HG03139 (cell line): ENCODE results near the gene HEPH.
"Not testable (repeated sequence)": the region's sequence is repeated elsewhere in the genome, so short reads cannot be mapped to it uniquely, and the experiment has no call there.

Experiments used
- ATAC-seq: cut with Tn5 transposase; IDR thresholded peaks from one replicate; pipeline ENCODE4 v1.9.1; 2021; ENCODE audit not compliant: unreplicated experiment

HEPH gene

DNA sequence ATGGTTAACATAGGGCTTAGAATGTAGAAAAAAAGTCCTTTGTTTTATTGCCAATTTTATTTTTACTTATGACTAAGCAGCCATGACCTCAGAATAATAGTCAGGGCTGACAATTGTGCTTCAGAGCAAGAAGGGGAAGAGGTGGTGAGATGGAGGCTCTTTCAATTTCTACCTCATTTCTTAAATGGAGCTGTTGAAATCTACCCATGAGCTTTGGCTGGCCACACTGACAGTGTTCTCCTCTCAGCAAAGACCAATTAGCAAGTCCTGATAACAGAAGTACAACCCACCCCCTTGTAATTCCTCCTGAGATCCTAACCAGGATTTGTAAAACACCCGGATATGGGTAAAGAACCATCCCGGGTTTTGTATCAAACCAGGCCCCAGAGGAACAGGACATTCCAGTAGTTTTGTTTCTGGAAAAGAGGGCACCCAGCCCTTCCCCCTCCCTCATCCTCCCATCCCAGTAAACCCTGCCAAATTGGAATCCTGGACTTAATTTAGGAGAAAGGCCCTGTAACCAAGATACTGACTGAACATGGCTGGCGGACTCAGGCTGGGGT is at the start of gene HEPH:
Gene HEPH, plus strand, starts transcription at position 399 of the 563 bp plus-strand sequence. CDS start 6,324 bp downstream, outside the sequence.
- ATAC-seq = peak; percentile 60

DNA sequence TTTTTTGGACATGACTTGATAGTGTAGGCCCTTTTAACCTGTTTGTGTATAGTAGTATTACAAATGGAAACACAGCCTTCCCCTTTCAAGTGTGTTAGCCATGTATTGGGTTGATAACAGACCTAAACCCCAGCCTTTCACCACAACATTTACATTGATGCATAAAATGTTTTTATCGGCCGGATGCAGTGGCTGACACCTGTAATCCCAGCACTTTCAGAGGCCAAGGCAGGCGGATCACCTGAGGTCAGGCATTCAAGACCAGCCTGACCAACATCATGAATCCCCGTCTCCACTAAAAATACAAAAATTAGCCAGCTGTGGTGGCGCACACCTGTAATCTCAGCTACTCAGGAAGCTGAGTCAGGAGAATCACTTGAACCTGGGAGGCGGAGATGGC is 45.3 kb upstream of the HEPH start:
- not testable (repeated sequence) for ATAC-seq

- ATAC-seq = not testable (repeated sequence)
Observed at GRCh38 chrX:66121354-66121753, 42.7 kb upstream of the HEPH start.

DNA sequence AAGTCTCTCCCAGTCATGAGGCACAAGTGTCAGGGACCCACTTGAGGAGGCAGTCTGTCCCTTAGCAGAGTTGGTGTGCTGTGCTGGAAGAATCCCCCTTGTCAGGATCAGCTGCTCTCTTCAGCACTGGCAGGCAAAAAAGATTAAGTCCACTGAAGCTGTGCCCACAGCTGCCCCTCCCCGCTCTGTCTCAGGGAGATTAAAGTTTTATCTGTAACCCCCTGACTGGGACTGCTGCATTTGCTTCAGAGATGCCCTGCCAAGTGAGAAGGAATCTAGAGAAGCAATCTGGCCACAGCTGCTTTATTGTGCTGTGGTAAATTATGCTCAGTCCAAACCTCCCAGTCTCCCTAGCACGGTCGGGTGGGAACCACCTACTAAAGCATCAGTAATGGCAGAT is 37.4 kb upstream of the HEPH start:
- no peak for ATAC-seq

GRCh38 chrX:66130469-66130868 is 33.6 kb upstream of the HEPH start:
- ATAC-seq = no peak

GRCh38 chrX:66135284-66135683 is 28.8 kb upstream of the HEPH start:
- not testable (repeated sequence) for ATAC-seq

DNA sequence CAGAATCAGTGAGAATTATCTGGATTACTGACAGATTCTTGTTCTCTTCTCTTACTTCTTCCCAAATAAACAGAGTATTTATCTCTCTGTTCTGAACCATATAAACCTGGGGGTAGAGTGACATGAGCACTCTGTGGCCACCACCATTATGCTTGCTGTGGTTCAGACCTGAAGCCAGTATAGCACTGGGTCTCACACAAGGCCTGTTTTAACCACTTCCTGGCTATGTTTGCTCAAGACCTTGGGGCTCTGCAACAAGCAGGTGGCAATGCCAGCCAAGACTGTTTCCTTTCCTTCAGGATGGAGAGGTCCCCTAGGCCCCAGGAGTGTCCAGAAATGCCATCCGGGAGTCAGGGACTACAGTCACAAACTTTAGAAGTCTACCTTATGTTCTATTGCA is 21.7 kb upstream of the HEPH start:
- no peak for ATAC-seq

- no peak for ATAC-seq
Observed at GRCh38 chrX:66144258-66144657, 19.8 kb upstream of the HEPH start.

- ATAC-seq = no peak
Observed at GRCh38 chrX:66149519-66149918, 14.5 kb upstream of the HEPH start.

DNA sequence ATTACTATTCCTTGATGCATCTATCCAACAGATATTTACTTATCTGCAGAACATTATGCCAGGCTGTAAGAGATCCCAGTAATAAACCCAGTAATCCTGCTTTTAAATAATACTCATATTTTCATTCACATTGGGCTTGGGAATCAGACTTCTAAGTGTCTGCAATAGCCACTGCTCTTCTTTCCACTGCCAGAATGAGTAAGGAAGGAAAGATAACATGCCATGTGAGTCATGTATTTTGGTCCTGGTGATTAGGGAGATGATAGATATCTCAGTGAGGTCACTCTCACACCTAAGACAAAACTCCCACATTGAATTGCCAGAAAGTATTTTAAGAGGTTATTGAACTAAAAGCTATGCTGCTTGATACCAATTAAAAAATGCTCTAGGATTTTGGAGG is 13.9 kb upstream of the HEPH start:
- no peak for ATAC-seq

DNA sequence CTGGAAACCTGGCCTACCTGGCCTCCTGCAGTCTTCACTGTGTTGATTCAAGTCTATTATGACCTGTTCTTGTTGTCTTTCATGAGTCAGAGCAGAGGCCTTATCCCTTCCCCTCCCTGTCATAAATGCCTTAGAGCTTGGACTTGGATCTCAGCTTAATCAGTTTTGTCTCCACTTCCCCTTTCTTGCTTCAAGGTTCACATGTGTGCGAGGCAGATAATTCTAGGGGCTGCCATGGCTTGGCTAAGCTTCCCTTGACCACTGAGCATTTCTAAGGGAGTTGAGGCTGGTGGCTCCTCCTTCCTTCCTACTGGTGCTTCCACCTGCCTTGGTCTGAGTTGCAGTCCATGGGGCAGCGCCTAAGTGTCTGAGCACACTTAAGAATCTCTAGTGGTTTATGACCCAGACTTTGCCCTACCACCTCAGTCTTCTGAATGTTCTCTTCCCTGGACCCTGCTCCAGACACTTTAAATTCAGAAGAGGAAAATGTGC is 1.7 kb upstream of the HEPH start:
- ATAC-seq = no peak

DNA sequence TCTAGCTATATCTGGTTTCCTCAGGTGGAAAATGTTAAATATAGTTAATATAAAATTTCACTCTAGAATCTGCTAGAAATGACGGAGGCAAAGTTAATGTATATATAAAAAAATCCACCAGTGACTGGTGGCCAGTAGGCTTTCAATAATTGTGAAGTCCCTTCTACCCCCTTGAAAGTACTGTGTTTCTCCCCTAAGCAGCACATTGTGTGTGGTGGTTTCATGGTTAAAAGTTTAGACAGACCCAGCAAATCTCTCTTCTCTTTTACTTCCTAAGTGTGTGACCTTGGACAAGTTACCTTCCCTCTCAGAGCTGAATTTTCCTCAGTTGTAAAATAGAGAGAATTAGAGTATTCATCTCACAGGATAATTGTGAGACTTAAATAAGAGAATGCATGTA is 600 bp upstream of the HEPH start:
- ATAC-seq = no peak

DNA sequence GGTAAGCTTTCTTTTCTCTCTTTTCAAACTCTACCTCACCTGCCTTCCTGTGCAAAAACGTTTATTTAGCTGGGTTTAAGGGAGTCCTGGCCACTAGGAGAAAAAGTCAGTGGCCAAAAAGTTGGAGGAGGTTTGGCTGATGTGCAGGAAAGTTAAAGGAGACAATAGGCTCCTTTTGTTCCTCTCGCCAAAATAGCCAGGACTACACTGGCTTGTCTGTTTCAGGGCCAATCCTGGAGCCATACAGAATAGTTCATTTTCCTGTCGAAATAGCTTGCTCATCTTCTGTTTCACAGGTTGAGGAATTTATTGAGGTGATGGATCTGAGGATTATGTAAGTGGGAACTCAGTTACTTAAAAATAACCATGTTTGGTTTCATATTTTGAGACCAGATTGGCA is 423 bp downstream of the HEPH start:
- no peak for ATAC-seq

- no peak for ATAC-seq
Observed at GRCh38 chrX:66164931-66165330, 884 bp downstream of the HEPH start.

DNA sequence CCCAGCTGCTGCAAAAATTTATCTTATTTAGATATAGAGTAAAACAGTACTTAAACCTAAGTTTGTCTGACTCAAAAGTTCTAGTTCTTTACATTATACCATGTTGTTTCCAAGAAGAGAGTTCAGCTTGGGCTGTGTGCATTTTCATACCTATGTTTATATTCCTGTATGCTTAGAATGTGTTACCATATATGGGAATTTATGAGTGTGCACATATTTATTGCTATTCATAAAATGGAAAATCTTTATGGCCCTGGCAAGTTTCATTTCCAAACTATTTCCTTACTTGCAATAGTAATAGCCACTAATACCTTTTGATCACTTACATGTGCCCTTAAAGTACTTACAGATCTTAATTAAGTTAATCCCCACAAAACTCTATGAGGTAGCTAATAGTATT is 2.6 kb downstream of the HEPH start:
- no peak for ATAC-seq

GRCh38 chrX:66167431-66167830 is 3.4 kb downstream of the HEPH start:
- no peak for ATAC-seq

DNA sequence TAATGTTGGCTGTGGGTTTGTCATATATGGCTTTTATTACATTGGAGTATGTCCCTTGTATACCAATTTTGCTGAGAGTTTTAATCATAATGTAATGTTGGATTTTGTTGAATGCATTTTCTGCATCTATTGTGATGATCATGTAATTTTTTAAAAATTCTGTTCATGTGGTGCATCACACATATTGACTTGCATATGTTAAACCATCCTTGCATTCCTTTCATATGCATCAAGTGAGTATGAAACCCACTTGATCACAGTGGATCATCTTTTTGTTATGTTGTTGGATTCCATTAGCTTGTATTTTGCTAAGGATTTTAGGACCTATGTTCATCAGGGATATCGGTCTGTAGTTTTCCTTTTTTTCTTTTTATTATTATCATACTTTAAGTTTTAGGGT is 12.1 kb downstream of the HEPH start:
- no peak for ATAC-seq

DNA sequence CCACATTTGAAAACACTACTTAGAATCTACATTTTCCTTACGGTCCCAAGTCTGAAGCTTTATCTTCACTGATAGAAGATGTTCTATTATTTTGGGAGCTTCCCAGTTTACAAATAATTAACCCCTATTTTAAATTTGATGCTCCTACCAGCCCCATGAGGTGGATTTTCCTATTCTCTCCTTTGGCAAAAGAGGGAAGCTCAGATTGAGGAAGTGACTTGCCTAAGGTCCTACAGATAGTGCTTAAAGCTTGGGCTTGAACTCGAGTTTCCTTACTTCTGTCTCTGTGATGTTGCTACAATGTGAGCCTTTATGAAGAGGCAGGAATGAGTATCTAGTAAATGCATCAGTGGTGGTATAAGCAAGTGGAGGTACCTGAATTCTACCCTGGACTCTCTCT is 27.5 kb downstream of the HEPH start:
- no peak for ATAC-seq

DNA sequence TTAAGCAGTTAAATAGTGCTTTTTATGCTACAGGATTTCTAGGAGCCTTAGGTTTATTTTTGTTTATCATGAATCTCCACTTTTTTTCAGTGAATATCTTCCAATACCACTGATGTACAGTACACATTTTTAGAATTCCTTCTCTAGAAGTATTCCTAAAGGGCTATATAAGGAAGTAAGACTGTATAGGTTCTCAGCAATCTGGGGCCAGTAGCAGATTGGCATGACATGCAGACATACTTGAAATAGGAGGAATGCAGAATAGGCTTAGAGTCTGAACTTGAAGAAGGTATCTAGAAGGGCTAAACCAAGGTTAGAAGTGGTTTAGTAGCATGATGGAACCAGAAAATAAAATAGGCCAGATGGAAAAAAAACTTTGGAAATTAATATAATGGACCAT is 29.8 kb downstream of the HEPH start:
- ATAC-seq = no peak

DNA sequence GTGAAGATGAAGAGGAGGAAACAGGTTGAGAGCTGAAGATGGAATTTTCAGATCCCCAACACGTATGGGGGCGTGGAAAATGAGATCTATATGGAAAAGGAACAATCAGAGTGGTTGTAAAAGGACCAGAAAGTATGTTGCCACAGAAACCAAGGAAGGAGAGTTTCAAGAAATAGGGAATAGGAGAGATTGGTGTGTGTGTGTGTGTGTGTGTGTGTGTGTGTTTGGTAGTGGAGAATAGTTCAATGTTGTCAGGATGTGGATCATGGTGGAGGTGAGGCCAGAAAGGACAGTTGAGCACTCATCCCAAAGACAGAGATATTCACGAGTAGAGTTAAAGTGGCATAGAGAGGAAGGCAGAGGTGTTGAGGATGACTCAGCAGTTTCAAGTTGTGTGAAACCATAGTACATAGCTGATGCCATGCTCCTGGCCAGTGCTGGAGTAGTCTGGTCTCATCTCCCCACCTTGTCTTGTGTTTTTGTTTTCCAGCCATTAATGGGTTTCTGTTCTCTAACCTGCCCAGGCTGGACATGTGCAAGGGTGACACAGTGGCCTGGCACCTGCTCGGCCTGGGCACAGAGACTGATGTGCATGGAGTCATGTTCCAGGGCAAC is 36.1 kb downstream of the HEPH start:
- peak; percentile 77 for ATAC-seq

- ATAC-seq = no peak
Observed at GRCh38 chrX:66200855-66201795, 37.1 kb downstream of the HEPH start.

GRCh38 chrX:66203114-66203513 is 39.1 kb downstream of the HEPH start:
- no peak for ATAC-seq
